CD4-positive, alpha-beta T cell treated with Interleukin-2 at 100 ng/mL for 4 hours (primary cell): Measurements from ENCODE around the gene PYCARD.
"Not testable (repeated sequence)": the region's sequence is repeated elsewhere in the genome, so short reads cannot be mapped to it uniquely, and the experiment has no call there.

Experiments
- DNase-seq: peaks from one replicate; pipeline ENCODE4 v3.0.0-alpha.2; 2020; ENCODE audit warnings: low spot score

The PYCARD gene

GRCh38 chr16:31202414-31203375 lies at the start of gene PYCARD:
PYCARD (minus strand) TSS chr16:31202760; CDS start chr16:31202690, 70 bp downstream.
- no peak for DNase-seq

GRCh38 chr16:31251435-31251834 lies 48.9 kb upstream of the PYCARD start:
- no peak for DNase-seq

- DNase-seq = no peak
Observed at GRCh38 chr16:31250782-31251384, 48.3 kb upstream of the PYCARD start.

GRCh38 chr16:31248344-31248743 lies 45.8 kb upstream of the PYCARD start:
- no peak for DNase-seq

GRCh38 chr16:31246296-31246695 lies 43.7 kb upstream of the PYCARD start:
- no peak for DNase-seq

GRCh38 chr16:31245598-31245997 lies 43.0 kb upstream of the PYCARD start:
- DNase-seq = not testable (repeated sequence)

- DNase-seq = no peak
Observed at GRCh38 chr16:31243734-31244670, 41.4 kb upstream of the PYCARD start.

GRCh38 chr16:31242206-31242605 lies 39.6 kb upstream of the PYCARD start:
- no peak for DNase-seq

GRCh38 chr16:31238041-31238440 lies 35.5 kb upstream of the PYCARD start:
- DNase-seq = no peak

GRCh38 chr16:31229501-31229900 lies 26.9 kb upstream of the PYCARD start:
- DNase-seq = no peak

GRCh38 chr16:31228206-31228605 lies 25.6 kb upstream of the PYCARD start:
- DNase-seq = no peak

- no peak for DNase-seq
Observed at GRCh38 chr16:31225193-31225592, 22.6 kb upstream of the PYCARD start.

GRCh38 chr16:31224092-31224955 lies 21.8 kb upstream of the PYCARD start:
- no peak for DNase-seq

GRCh38 chr16:31223044-31223443 lies 20.5 kb upstream of the PYCARD start:
- no peak for DNase-seq

GRCh38 chr16:31221357-31222160 lies 19.0 kb upstream of the PYCARD start:
- DNase-seq = no peak

- no peak for DNase-seq
Observed at GRCh38 chr16:31219154-31219741, 16.7 kb upstream of the PYCARD start.

- no peak for DNase-seq
Observed at GRCh38 chr16:31217136-31217530, 14.6 kb upstream of the PYCARD start.

- DNase-seq = no peak
Observed at GRCh38 chr16:31216422-31217135, 14.0 kb upstream of the PYCARD start, which contains the start of gene PYDC1. PYDC1 (minus strand) TSS chr16:31217135; CDS start chr16:31217028, 107 bp downstream.
